Body of pancreas (tissue), 4 donors: ENCODE results near the gene WDR77.

Source experiments
- CTCF ChIP-seq, 7 experiments: fragments of 450-650 bp in 4 of 7; fragments of 200-600 bp in 3 of 7; sonication (generic) in 3 of 7; IDR thresholded peaks; one replicate each; pipeline ENCODE4 v1.5.1; 2016 to 2019; ENCODE audit warnings: antibody characterized with exemption in 7 of 7
- POLR2A ChIP-seq, 3 donors: fragments of 450-650 bp; IDR thresholded peaks; one replicate each; pipeline ENCODE4 v1.6.1; 2016; ENCODE audit warnings: antibody characterized with exemption in 3 of 3, mild to moderate bottlenecking in 2 of 3

DNA sequence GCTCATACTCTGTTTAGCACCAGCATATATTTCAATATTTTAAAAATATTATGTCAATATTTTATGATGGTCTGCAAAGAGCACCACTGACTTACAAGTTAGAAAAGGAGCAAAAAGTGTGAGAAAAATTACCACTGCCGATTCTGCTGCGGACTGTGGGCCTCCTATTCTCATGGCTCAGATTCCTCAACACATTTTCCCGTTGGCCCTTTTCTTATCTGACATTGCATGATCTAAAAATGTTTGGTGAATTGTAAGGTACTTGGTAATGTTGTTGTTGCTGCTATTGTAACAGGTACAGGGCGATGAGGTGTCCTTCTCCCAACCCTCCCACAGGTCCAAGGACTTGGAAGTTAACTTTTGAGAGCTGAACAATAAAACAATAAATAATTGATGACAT, 25.5 kb upstream of the WDR77 start:
- TF ChIP-seq CTCF (IDR thresholded peaks at IDR 0.05) (no peak), POLR2A (IDR thresholded peaks at IDR 0.05) (no peak)
